Ishikawa (cell line): Measurements from ENCODE around the gene SERPINE2.

Experiments used
- CEBPB ChIP-seq: IDR thresholded peaks from 2 replicates; pipeline ENCODE4 v1.6.1; 2012
- CREB1 ChIP-seq: IDR thresholded peaks from 2 replicates; pipeline ENCODE4 v1.6.1; 2012; ENCODE audit warnings: low read depth
- EGR1 ChIP-seq: IDR thresholded peaks from 2 replicates; pipeline ENCODE4 v1.6.1; 2012
- EP300 ChIP-seq: IDR thresholded peaks from 2 replicates; pipeline ENCODE4 v1.6.1; 2012; ENCODE audit warnings: borderline replicate concordance
- FOXM1 ChIP-seq: IDR thresholded peaks from 2 replicates; pipeline ENCODE4 v1.6.1; 2012; ENCODE audit warnings: low read depth, borderline replicate concordance
- MAX ChIP-seq: IDR thresholded peaks from 2 replicates; pipeline ENCODE4 v1.6.1; 2012
- NFIC ChIP-seq: IDR thresholded peaks from 2 replicates; pipeline ENCODE4 v1.6.1; 2012
- RAD21 ChIP-seq: IDR thresholded peaks from 2 replicates; pipeline ENCODE4 v1.6.1; 2012; ENCODE audit warnings: low read depth
- REST ChIP-seq: IDR thresholded peaks from 2 replicates; pipeline ENCODE4 v1.6.1; 2012; ENCODE audit warnings: low read depth, mild to moderate bottlenecking
- TAF1 ChIP-seq: IDR thresholded peaks from 2 replicates; pipeline ENCODE4 v1.6.1; 2012; ENCODE audit warnings: low read depth, mild to moderate bottlenecking
- TCF12 ChIP-seq: IDR thresholded peaks from 2 replicates; pipeline ENCODE4 v1.6.1; 2012; ENCODE audit warnings: low read depth
- TEAD4 ChIP-seq: IDR thresholded peaks from 2 replicates; pipeline ENCODE4 v1.6.1; 2012
- USF1 ChIP-seq: IDR thresholded peaks from 2 replicates; pipeline ENCODE4 v1.6.1; 2012
- YY1 ChIP-seq: IDR thresholded peaks from 2 replicates; pipeline ENCODE4 v1.6.1; 2012; ENCODE audit warnings: low read depth
- ZBTB7A ChIP-seq: IDR thresholded peaks from 2 replicates; pipeline ENCODE4 v1.6.1; 2012; ENCODE audit warnings: low read depth

The SERPINE2 gene

GRCh38 chr2:224056889-224057288 lies 17.8 kb upstream of the SERPINE2 start:
- no peak for TF ChIP-seq TEAD4
- no peak for TF ChIP-seq FOXM1
- TF ChIP-seq TCF12, result no peak
- no peak for TF ChIP-seq EP300
- no peak for TF ChIP-seq ZBTB7A
- no peak for TF ChIP-seq NFIC
- no peak for TF ChIP-seq REST
- TF ChIP-seq MAX, result no peak
- TF ChIP-seq CEBPB, result no peak
- TF ChIP-seq YY1, result no peak
- no peak for TF ChIP-seq RAD21
- TF ChIP-seq EGR1, result no peak
- TF ChIP-seq CREB1, result no peak
- no peak for TF ChIP-seq TAF1
- no peak for TF ChIP-seq USF1

GRCh38 chr2:224055101-224055500 lies 16.0 kb upstream of the SERPINE2 start:
- TF ChIP-seq CEBPB (no peak), MAX (no peak), REST (no peak), EGR1 (no peak)

GRCh38 chr2:224046752-224047151 lies 7.7 kb upstream of the SERPINE2 start:
- TF ChIP-seq RAD21 (no peak), TAF1 (no peak), EGR1 (no peak), REST (no peak), CEBPB (no peak), NFIC (no peak), USF1 (no peak)

- TF ChIP-seq RAD21 (no peak), EP300 (no peak), CREB1 (no peak), USF1 (no peak), NFIC (no peak), TAF1 (no peak), FOXM1 (no peak), TEAD4 (no peak), YY1 (no peak), MAX (no peak), ZBTB7A (no peak), EGR1 (no peak), REST (no peak), TCF12 (no peak), CEBPB (no peak)
Measured at GRCh38 chr2:224042191-224042696, 3.2 kb upstream of the SERPINE2 start.
